Choroid plexus epithelial cell (primary cell): ENCODE results near the gene WASF2.

Experiments
- DNase-seq: peaks from one replicate; pipeline ENCODE4 v3.0.0-alpha.2; 2010; ENCODE audit warnings: low read depth
- H3K4me3 ChIP-seq: 2 replicates; pipeline ENCODE4 v1.5.1; 2011; ENCODE audit warnings: low read depth, mild to moderate bottlenecking, control low read depth, low read length, moderate library complexity
- TF ChIP-seq, protein P1 (sequence below): conservative IDR thresholded peaks from 2 replicates; pipeline ENCODE4 v1.5.1; 2011; ENCODE audit warnings: low read depth, mild to moderate bottlenecking, control low read depth, inconsistent platforms, low read length, moderate library complexity

Gene WASF2

DNA sequence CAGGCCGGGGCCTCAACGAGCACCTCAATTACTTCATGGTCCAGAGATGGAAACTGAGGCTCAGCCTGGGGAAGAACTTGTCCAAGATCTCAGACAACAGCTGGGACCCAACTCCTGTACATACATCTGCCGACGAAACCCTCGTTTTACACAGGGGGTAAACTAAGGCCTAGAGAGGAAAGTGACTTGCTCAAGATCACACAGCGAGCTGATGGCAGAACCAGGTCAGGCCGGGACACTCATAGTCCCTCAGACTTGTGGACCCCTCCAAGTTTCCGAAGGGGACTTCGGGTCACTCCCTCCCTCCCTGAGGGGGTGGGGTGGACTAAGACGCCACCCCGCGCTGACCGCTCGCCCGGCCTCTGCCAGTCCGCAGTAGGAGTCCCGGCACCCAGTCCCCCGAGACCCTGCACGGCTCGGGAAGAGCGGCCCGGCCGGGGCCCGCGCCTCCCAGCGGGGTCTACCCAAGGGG lies 430 bp downstream of the WASF2 start:
- H3K4me3 ChIP-seq, result peak overlapping the region; percentile 98
- peak; percentile 53 for DNase-seq
- TF ChIP-seq, protein P1, sequence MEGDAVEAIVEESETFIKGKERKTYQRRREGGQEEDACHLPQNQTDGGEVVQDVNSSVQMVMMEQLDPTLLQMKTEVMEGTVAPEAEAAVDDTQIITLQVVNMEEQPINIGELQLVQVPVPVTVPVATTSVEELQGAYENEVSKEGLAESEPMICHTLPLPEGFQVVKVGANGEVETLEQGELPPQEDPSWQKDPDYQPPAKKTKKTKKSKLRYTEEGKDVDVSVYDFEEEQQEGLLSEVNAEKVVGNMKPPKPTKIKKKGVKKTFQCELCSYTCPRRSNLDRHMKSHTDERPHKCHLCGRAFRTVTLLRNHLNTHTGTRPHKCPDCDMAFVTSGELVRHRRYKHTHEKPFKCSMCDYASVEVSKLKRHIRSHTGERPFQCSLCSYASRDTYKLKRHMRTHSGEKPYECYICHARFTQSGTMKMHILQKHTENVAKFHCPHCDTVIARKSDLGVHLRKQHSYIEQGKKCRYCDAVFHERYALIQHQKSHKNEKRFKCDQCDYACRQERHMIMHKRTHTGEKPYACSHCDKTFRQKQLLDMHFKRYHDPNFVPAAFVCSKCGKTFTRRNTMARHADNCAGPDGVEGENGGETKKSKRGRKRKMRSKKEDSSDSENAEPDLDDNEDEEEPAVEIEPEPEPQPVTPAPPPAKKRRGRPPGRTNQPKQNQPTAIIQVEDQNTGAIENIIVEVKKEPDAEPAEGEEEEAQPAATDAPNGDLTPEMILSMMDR, result no peak

DNA sequence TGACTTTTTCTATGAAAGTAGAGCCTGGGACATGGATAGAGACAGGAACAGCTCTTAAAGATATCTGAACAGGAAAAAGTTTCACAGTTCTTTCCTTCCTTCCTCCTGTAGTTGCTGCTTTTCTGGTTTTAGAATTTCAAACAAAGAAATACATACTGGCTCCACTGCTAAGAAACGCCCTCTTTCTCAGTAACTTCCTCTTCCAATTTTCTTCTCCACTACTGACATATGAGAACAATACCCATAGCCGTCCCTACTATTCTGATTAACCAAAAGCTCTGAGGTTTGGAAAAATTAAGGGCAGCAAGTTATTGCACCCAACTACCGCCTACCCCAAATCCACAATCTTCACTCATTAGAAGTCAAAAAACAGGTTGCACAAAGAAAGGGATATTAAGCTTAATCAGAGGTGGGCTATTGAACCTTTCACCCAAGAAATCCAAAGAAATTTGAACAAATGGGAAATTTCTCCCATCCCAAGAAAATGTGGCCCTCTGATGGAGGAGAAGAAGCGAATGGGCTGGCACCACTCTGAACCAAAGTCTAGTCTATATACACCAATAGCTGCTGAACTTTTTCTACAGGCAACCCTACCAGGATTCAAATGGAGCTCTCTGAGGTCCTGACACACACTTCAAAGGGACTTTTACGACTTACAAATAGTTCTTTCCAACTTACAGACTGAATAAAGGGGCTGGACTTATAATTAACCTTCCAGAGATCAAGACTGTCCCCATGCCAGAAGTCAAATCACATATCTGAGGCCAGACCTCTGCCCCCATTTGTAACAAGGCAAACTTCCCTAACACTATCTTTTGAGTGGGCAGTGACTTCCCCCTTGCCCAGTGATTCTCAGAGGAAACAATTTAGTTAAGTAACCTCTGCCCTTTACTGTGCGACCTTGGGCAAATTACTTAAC lies 1.7 kb downstream of the WASF2 start:
- TF ChIP-seq, protein P1, result no peak
- peak overlapping the region; percentile 98 for H3K4me3 ChIP-seq
- peak; percentile 51 for DNase-seq

DNA sequence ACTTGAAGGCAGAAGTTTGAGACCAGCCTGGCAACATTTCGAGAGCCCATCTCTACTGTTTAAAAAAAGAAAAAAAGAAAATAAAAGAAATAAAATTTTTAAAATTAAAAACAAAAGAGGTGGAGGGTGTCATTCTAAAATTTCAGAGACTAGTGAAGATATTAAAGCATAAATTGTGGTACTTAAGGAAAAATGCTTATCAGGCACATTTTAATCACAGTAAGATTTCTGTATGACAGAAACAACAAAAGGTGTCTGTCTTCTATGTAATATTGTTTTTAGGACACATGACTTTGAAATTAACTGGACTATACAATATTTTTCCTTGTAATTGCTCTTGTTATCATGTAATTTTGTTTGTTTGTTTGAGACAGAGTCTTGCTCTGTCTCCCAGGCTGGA lies 4.6 kb downstream of the WASF2 start:
- no peak for DNase-seq
- TF ChIP-seq, protein P1, result no peak
- no peak overlapping the region for H3K4me3 ChIP-seq

DNA sequence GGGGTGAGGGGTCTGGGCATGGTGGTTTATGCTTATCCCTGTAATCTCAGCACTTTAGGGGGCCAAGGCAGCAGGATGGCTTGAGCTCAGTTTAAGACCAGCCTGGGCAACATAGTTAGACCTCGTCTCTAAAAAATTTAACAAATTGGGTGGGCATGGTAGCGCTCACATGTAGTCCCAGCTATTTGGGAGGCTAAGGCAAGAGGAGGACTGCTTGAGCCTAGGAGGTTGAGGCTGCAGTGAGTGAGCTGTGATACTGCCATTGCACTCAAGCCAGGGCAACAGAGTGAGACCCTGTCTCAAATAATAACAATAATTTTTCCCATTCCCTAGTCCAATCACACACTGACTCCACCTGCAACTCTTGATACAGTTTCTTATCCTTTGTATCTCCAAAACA lies 6.3 kb downstream of the WASF2 start:
- TF ChIP-seq, protein P1, result no peak
- no peak overlapping the region for H3K4me3 ChIP-seq
- no peak for DNase-seq

DNA sequence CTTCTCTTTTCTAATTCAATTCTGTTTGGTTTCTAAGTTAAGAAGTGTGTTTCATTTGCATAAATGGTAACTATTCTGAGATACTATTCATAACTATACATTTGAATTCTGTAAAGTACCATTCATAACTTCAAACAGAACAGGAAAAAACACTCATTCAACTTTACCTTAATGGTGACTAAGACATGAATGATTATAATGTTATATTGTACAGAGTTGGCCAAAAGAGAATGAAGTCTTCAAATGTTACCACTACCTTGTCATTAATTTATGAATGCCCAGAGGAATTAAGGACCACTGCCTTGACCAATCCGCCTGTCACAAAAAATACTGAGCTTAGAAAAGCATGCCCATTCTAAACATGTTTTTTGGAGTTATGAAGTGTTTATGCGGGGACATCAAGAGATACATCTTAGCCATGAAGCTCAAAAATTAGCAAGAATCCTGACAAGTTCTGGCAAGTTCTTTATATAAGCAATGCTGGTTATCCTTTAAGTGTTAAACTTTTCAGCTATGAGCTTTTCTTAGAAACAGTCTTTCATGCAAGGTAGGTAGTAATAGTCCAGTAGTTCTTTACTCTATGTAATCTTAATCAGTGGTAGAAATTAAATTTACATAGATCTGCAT lies 7.9 kb downstream of the WASF2 start:
- no peak overlapping the region for H3K4me3 ChIP-seq
- TF ChIP-seq, protein P1, result no peak
- DNase-seq, result no peak

DNA sequence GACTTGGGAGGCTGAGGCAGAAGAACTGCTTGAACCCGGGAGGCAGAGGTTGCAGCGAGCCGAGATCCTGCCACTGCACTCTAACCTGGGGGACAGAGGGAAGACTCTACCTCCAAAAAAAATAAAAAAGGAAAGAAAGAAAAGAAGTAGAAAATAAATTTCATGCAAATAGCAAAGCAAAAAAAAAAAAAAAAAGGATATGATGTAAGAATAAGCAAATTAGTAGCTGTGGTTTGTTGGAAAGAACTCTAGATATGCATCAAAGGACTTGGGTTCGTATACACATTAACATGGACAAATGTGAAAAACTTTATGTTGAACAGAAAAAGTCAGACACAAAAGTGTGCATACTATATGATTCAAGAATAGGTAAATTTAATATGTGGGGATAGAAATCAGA lies 11.9 kb downstream of the WASF2 start:
- TF ChIP-seq, protein P1, result no peak
- no peak overlapping the region for H3K4me3 ChIP-seq
- DNase-seq, result no peak
